Peyer's patch (tissue), 4 donors: ENCODE measurements around the gene INTS7. TPM values are rescaled to one million over a fixed set of nuclear protein-coding genes. Genes with fewer than 3 reads are reported as not detected.

Experiments
- DNase-seq, 3 donors: peaks; one replicate each; pipeline ENCODE4 v3.0.0-alpha.2; 2017 to 2019
- H3K27ac ChIP-seq, 4 donors: fragments of 200-600 bp; sonication (generic); one replicate each; pipeline ENCODE4 v1.5.1; 2016 to 2019
- H3K27me3 ChIP-seq, 2 donors: fragments of 200-600 bp; sonication (generic); one replicate each; pipeline ENCODE4 v1.5.1; 2019
- H3K36me3 ChIP-seq, 3 donors: fragments of 200-600 bp; sonication (generic); one replicate each; pipeline ENCODE4 v1.5.1; 2016 to 2019
- H3K4me1 ChIP-seq, 4 donors: fragments of 200-600 bp; sonication (generic); one replicate each; pipeline ENCODE4 v1.5.1; 2016 to 2019
- H3K4me3 ChIP-seq, 4 donors: fragments of 200-600 bp; sonication (generic); 1 replicate in 3 of 4; 2 replicates in 1 of 4; pipeline ENCODE4 v1.5.1; 2016 to 2019; ENCODE audit warnings: mild to moderate bottlenecking in 1 of 4
- H3K9me3 ChIP-seq, 4 donors: fragments of 200-600 bp; sonication (generic); one replicate each; pipeline ENCODE4 v1.5.1; 2016 to 2019; ENCODE audit warnings: mild to moderate bottlenecking in 1 of 4
- POLR2A ChIP-seq, 2 donors: fragments of 450-650 bp; IDR thresholded peaks; one replicate each; pipeline ENCODE4 v1.5.1; 2017; ENCODE audit warnings: antibody characterized with exemption in 2 of 2, mild to moderate bottlenecking in 2 of 2, moderate library complexity in 2 of 2
- total RNA-seq, 4 donors: library from RNA; depleted of rRNA; stranded (reverse); fragments of >200 nt; gene quantifications; one replicate each; pipeline ENCODE4 v1.1.0, GENCODE V29; 2016
- TF ChIP-seq, protein P1 (sequence below), 6 experiments: fragments of 450-650 bp in 4 of 6; fragments of 200-600 bp in 2 of 6; sonication (generic) in 1 of 6; IDR thresholded peaks; one replicate each; pipeline ENCODE4 v1.5.1; 2017 to 2019; ENCODE audit warnings: antibody characterized with exemption in 6 of 6, mild to moderate bottlenecking in 3 of 6, moderate library complexity in 1 of 6

The INTS7 gene
- total RNA-seq, 4 donors from 2014 or later: 7.7 to 21.5 (median 11.9) TPM

DNA sequence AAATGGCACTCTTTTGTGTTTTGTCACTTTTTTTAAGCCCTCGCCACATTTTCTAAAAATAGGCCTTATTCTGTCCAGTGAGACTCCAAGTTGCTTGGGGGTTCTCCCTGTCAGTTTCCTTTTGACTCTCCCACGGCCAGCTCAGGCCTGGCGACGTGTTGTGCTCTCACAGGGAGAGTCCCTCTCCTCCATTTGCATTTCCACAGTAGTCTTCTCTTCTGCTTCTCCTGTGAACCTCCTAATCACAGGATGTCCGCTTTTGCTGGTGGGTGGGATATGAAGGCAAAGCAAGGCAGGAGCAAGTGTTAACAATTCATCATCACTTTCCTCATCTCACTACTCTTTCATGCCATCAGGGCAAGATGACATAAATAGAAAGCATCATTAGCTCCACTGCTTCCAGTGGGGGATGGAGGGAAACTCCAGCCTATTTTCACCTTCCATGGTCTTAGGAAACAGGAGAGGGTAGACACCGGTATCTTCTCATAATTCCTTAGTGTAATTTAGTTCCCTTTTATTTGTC is 99.8 kb downstream of the INTS7 start:
- TF ChIP-seq, protein P1, sequence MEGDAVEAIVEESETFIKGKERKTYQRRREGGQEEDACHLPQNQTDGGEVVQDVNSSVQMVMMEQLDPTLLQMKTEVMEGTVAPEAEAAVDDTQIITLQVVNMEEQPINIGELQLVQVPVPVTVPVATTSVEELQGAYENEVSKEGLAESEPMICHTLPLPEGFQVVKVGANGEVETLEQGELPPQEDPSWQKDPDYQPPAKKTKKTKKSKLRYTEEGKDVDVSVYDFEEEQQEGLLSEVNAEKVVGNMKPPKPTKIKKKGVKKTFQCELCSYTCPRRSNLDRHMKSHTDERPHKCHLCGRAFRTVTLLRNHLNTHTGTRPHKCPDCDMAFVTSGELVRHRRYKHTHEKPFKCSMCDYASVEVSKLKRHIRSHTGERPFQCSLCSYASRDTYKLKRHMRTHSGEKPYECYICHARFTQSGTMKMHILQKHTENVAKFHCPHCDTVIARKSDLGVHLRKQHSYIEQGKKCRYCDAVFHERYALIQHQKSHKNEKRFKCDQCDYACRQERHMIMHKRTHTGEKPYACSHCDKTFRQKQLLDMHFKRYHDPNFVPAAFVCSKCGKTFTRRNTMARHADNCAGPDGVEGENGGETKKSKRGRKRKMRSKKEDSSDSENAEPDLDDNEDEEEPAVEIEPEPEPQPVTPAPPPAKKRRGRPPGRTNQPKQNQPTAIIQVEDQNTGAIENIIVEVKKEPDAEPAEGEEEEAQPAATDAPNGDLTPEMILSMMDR (IDR thresholded peaks at IDR 0.05): no peak
- TF ChIP-seq POLR2A (IDR thresholded peaks at IDR 0.05): no peak
- peak in 1 of 3 donors; percentile 39 for DNase-seq
- Histone ChIP-seq H3K4me3 (no peak overlapping the region), H3K9me3 (no peaks in the 10 kb centered on the region), H3K27ac (no peak overlapping the region), H3K4me1 (peaks cover 0 to 10% (median 2%) of the 10 kb centered on the region in 4 donors), H3K36me3 (no peaks in the 10 kb centered on the region), H3K27me3 (no peaks in the 10 kb centered on the region)

DNA sequence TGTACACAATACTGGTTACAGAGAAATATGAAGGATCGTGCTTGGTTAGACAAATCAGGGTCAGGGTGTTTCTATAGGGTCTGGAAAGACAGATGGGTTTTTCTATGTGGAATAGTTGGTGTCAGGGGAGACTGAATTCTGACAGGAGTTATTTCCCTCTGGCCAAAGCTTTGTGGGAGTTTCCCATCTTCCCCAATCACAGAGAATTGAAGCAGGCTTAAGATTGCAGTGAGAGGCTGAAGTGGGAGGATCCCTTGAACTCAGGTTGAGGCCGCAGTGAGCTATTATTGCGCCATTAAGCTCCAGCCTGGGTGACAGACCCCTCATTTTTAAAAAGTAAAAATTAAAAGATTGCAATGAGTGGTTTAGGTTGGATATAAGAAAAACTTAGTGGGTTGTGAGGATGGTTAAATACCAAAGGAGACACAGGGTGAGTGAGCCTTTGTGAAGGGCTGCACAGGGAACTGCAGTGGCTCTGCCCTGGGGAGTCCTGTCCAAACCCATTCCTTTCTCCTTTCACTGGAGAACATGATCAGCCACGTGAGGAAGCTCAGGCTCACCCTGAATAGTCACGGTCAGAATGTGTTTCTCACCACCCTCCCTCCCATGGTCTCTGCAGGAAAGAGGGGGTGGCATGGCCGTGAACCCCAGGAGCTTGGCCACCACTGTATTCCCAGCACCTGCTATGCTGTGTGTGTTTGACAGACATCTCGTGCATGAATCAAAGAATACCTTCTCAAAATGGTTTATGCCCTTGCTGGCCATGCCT is 101.2 kb downstream of the INTS7 start:
- H3K4me1 ChIP-seq: peaks cover 0 to 12% (median 4%) of the 10 kb centered on the region in 4 donors
- no peaks in the 10 kb centered on the region for H3K36me3 ChIP-seq
- no peak for DNase-seq
- no peak overlapping the region for H3K4me3 ChIP-seq
- H3K27ac ChIP-seq: no peak overlapping the region
- H3K27me3 ChIP-seq: no peaks in the 10 kb centered on the region
- H3K9me3 ChIP-seq: no peaks in the 10 kb centered on the region
- no peak for TF ChIP-seq POLR2A (IDR thresholded peaks at IDR 0.05)
- TF ChIP-seq, protein P1 (IDR thresholded peaks at IDR 0.05): no peak

GRCh38 chr1:211932933-211933254 is 102.5 kb downstream of the INTS7 start:
- Histone ChIP-seq H3K27me3 (no peaks in the 10 kb centered on the region), H3K4me1 (peaks cover 0 to 16% (median 0%) of the 10 kb centered on the region in 4 donors), H3K36me3 (no peaks in the 10 kb centered on the region), H3K27ac (no peak overlapping the region), H3K4me3 (no peak overlapping the region), H3K9me3 (no peaks in the 10 kb centered on the region)
- TF ChIP-seq, protein P1 (IDR thresholded peaks at IDR 0.05): no peak
- TF ChIP-seq POLR2A (IDR thresholded peaks at IDR 0.05): no peak
- no peak for DNase-seq

- no peak for TF ChIP-seq POLR2A (IDR thresholded peaks at IDR 0.05)
- TF ChIP-seq, protein P1 (IDR thresholded peaks at IDR 0.05): no peak
- H3K27me3 ChIP-seq: no peaks in the 10 kb centered on the region
- no peak for DNase-seq
- H3K4me3 ChIP-seq: no peak overlapping the region
- H3K27ac ChIP-seq: no peak overlapping the region
- peaks cover 0 to 16% (median 0%) of the 10 kb centered on the region in 4 donors for H3K4me1 ChIP-seq
- H3K36me3 ChIP-seq: no peaks in the 10 kb centered on the region
- no peaks in the 10 kb centered on the region for H3K9me3 ChIP-seq
Measured at GRCh38 chr1:211932231-211932932, 103.0 kb downstream of the INTS7 start.

DNA sequence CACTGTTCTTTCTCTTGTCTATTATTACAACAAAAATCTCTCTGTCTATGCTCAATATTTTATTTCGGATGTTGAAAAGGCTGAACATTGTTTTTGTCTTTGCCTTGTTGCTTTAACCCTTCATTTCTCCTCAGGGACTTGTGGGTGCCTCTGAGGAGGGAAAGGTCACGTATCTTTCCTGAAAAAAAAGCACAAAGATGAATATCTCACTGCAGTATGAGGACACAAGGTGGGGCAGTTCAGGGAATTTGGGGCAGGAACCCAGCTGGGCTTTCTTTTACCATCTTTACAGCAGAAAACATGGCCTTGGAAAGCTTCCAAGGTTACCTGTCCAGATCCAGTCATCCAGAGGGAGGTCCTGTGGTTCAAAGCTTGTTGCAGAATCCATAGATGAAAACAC is 105.7 kb downstream of the INTS7 start:
- Histone ChIP-seq H3K27me3 (no peaks in the 10 kb centered on the region), H3K36me3 (no peaks in the 10 kb centered on the region), H3K4me3 (no peak overlapping the region), H3K4me1 (peaks cover 0 to 20% (median 0%) of the 10 kb centered on the region in 4 donors), H3K9me3 (no peaks in the 10 kb centered on the region), H3K27ac (peak overlapping the region in 3 of 4 donors; percentile 61 to 84 (median 81))
- no peak for DNase-seq
- TF ChIP-seq POLR2A (IDR thresholded peaks at IDR 0.05): no peak
- TF ChIP-seq, protein P1 (IDR thresholded peaks at IDR 0.05): no peak
